NCI-H2081 (cell line): ENCODE results near the gene AP2A1.

Experiments
- DNase-seq, 2 experiments: peaks; one replicate each; lab custom pipeline; 2025; lab: John Stamatoyannopoulos, UW

The AP2A1 gene

DNA sequence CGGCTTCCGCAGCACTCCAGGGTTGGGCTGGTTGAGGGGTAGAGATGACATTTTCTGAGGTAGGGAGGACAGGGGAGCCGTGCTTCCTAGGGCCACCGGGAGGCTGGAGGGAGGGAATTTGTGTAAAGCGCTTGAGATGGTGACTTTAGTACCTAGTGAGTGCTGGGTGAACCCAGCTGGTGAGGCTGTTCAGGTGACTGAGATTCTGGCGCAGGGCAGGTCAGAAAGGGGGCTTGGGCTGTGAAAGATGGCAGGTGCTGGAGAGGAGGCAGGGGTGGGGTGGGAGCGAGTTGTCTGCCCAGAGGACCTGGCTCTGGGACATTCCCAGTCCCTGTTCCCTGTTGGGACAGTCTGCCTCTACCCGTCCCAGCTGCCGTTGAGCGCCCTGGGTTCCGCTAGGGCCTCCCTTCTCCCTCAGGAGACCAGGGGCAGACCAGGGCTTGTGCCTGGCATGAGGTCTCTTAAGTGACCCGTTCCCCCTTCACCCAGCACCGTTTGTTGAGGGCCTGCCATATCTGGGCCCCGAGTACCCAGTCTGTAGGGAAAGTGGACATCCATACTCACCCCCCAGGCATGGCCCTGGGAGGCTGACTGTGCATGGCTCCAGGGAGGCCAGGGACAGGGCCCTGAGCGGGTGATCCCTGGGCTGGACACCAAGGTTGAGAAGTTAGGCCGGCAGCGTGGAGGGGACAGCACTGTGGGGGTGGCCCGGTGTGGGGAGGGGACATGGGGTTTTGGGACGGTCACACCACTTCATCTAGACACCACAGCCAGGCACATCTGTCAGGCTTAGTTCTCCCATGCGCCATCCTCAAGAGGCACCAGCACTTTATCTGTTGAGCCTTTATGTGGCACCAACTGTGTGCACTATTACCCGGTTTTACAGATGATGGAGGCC is 89.1 kb downstream of the AP2A1 start:
- no peak for DNase-seq

- DNase-seq: no peak
Measured at GRCh38 chr19:49856574-49857021, 89.8 kb downstream of the AP2A1 start.
